HCT116 (cell line): ENCODE results near the gene SCN4B. TPM values are rescaled to one million over a fixed set of nuclear protein-coding genes. Genes with fewer than 3 reads are reported as not detected.

ENCODE experiments used
- ATAC-seq: fragments of 200-7000 bp; cut with Tn5 transposase; 2 replicates; pipeline ENCODE4 v1.9.1; 2020; ENCODE audit warnings: mild to moderate bottlenecking, moderate library complexity
- BruUV-seq: library from RNA; stranded (reverse); fragments of 400-500 nt; replicated peaks from 2 replicates; lab custom pipeline; 2021; lab: Mats Ljungman, UMichigan
- CTCF ChIA-PET: fragments of 300-600 bp; sonication (Branson Sonifier 250); formaldehyde crosslinking; loops from one replicate; lab custom pipeline; 2021; ENCODE audit warnings: antibody characterized with exemption; lab: Charles Lee
- POLR2A ChIA-PET: fragments of 300-600, 350-600 bp; sonication (Branson Sonifier 250); formaldehyde crosslinking; loops from one replicate; lab custom pipeline; 2021; ENCODE audit warnings: antibody characterized with exemption; lab: Charles Lee
- RAD21 ChIA-PET, 2 experiments: fragments of 300-600 bp; sonication (Branson Sonifier 250); formaldehyde crosslinking; loops; one replicate each; lab custom pipeline; 2023; ENCODE audit warnings: low total read pairs in 2 of 2; ENCODE audit not compliant: uncharacterized antibody in 2 of 2, unreplicated experiment in 2 of 2, low non-redundant PET in 1 of 2; lab: Charles Lee
- DNase-seq: peaks from one replicate; pipeline ENCODE4 v3.0.0-alpha.2; 2010; ENCODE audit warnings: low read depth, low spot score
- H2AFZ ChIP-seq: fragments of 200-600 bp; shearing (Covaris generic), sonication (generic); 2 replicates; pipeline ENCODE4 v1.6.1; 2017; ENCODE audit warnings: low read depth, mixed run types, mixed read lengths, antibody characterized with exemption, low read length; ENCODE audit not compliant: poor library complexity, severe bottlenecking
- H3K27ac ChIP-seq: 2 replicates; pipeline ENCODE4 v1.5.1; 2012; ENCODE audit warnings: low read depth, low read length
- H3K27me3 ChIP-seq: fragments of 200-600 bp; sonication (generic); 2 replicates; pipeline ENCODE4 v1.6.1; 2016; ENCODE audit warnings: mixed run types, low read length, mixed read lengths; ENCODE audit not compliant: insufficient read depth
- H3K36me3 ChIP-seq, 2 experiments: fragments of 200-500 bp in 1 of 2; fragments of 200-600 bp in 1 of 2; sonication (Bioruptor generic) in 1 of 2; sonication (generic) in 1 of 2; 2 replicates each; pipeline versions ENCODE4 v1.5.1 to v1.6.1; 2014 to 2016; ENCODE audit warnings: low read length in 2 of 2, inconsistent platforms in 1 of 2, mixed read lengths in 1 of 2, mixed run types in 1 of 2; ENCODE audit not compliant: insufficient read depth in 2 of 2, control insufficient read depth in 1 of 2
- H3K4me1 ChIP-seq, 2 experiments: fragments of 200-600 bp in 1 of 2; sonication (generic) in 1 of 2; 2 replicates each; pipeline versions ENCODE4 v1.5.1 to v1.6.1; 2012 to 2017; ENCODE audit warnings: low read length in 2 of 2, inconsistent platforms in 1 of 2, mild to moderate bottlenecking in 1 of 2, mixed read lengths in 1 of 2, mixed run types in 1 of 2, moderate library complexity in 1 of 2; ENCODE audit not compliant: insufficient read depth in 2 of 2, control insufficient read depth in 1 of 2
- H3K4me2 ChIP-seq: fragments of 200-600 bp; sonication (generic); 2 replicates; pipeline ENCODE4 v1.6.1; 2017; ENCODE audit warnings: mixed run types, low read length, mixed read lengths
- H3K4me3 ChIP-seq, 2 experiments: fragments of 200-600 bp in 1 of 2; sonication (generic) in 1 of 2; replicated peaks in 1 of 2; 2 replicates each; pipeline ENCODE4 v1.5.1; 2011 to 2016; ENCODE audit warnings: low read length in 2 of 2, control low read depth in 1 of 2, low read depth in 1 of 2, mild to moderate bottlenecking in 1 of 2, mixed read lengths in 1 of 2, mixed run types in 1 of 2
- H3K79me2 ChIP-seq: fragments of 200-600 bp; sonication (generic); 2 replicates; pipeline ENCODE4 v1.6.1; 2017; ENCODE audit warnings: mild to moderate bottlenecking, mixed run types, low read length, moderate library complexity, mixed read lengths; ENCODE audit not compliant: insufficient read depth
- H3K9ac ChIP-seq: fragments of 200-600 bp; sonication (generic); 2 replicates; pipeline ENCODE4 v1.6.1; 2016; ENCODE audit warnings: low read length, mixed read lengths
- H3K9me2 ChIP-seq: fragments of 200-600 bp; sonication (generic), shearing (Covaris generic); 2 replicates; pipeline ENCODE4 v1.6.1; 2017; ENCODE audit warnings: mixed run types, mild to moderate bottlenecking, moderate library complexity; ENCODE audit not compliant: insufficient read depth
- H3K9me3 ChIP-seq, 2 experiments: fragments of 200-500 bp in 1 of 2; fragments of 200-600 bp in 1 of 2; sonication (Bioruptor generic) in 1 of 2; sonication (generic) in 1 of 2; 2 replicates each; pipeline ENCODE4 v1.6.1; 2014 to 2017; ENCODE audit warnings: low read length in 2 of 2, mixed read lengths in 2 of 2, inconsistent platforms in 1 of 2, low read depth in 1 of 2, mild to moderate bottlenecking in 1 of 2, mixed run types in 1 of 2, moderate library complexity in 1 of 2; ENCODE audit not compliant: control insufficient read depth in 1 of 2, insufficient read depth in 1 of 2
- H4K20me1 ChIP-seq: fragments of 200-600 bp; sonication (generic), shearing (Covaris generic); 2 replicates; pipeline ENCODE4 v1.6.1; 2017; ENCODE audit warnings: mixed run types, mild to moderate bottlenecking, moderate library complexity; ENCODE audit not compliant: insufficient read depth
- CEBPB ChIP-seq: IDR thresholded peaks from 2 replicates; pipeline ENCODE4 v1.6.1; 2012; ENCODE audit warnings: low read depth
- CTCF ChIP-seq, 3 experiments: fragments of 200-600 bp in 1 of 3; sonication (generic) in 1 of 3; IDR thresholded peaks in 2 of 3; conservative IDR thresholded peaks in 1 of 3; 2 replicates each; pipeline ENCODE4 v1.5.1; 2012 to 2017; ENCODE audit warnings: low read depth in 2 of 3, low read length in 2 of 3, antibody characterized with exemption in 1 of 3, borderline replicate concordance in 1 of 3, control low read depth in 1 of 3, mild to moderate bottlenecking in 1 of 3, mixed read lengths in 1 of 3, mixed run types in 1 of 3, moderate library complexity in 1 of 3; ENCODE audit not compliant: insufficient read depth in 1 of 3
- FOSL1 ChIP-seq: IDR thresholded peaks from 2 replicates; pipeline ENCODE4 v1.6.1; 2012; ENCODE audit warnings: low read depth
- MAX ChIP-seq: IDR thresholded peaks from 2 replicates; pipeline ENCODE4 v1.6.1; 2012
- POLR2AphosphoS5 ChIP-seq: IDR thresholded peaks from 2 replicates; pipeline ENCODE4 v1.6.1; 2011; ENCODE audit warnings: mild to moderate bottlenecking, low read depth, low read length, moderate library complexity
- SP1 ChIP-seq: IDR thresholded peaks from 2 replicates; pipeline ENCODE4 v1.6.1; 2012; ENCODE audit warnings: low read depth
- SRF ChIP-seq: IDR thresholded peaks from 2 replicates; pipeline ENCODE4 v1.6.1; 2012; ENCODE audit warnings: low read depth
- TCF7L2 ChIP-seq: IDR thresholded peaks from 2 replicates; pipeline ENCODE4 v1.7.0; 2011; ENCODE audit warnings: borderline replicate concordance, inconsistent platforms; ENCODE audit not compliant: insufficient read depth, insufficient read length; ENCODE audit errors: extremely low read depth
- YY1 ChIP-seq: IDR thresholded peaks from 2 replicates; pipeline ENCODE4 v1.6.1; 2011; ENCODE audit warnings: low read length, low read depth, moderate library complexity, mild to moderate bottlenecking; ENCODE audit not compliant: insufficient replicate concordance; ENCODE audit errors: extremely low read depth
- ZBTB33 ChIP-seq: IDR thresholded peaks from 2 replicates; pipeline ENCODE4 v1.6.1; 2011; ENCODE audit warnings: mild to moderate bottlenecking, low read length, moderate library complexity; ENCODE audit not compliant: insufficient replicate concordance; ENCODE audit errors: extremely low read depth
- ZNF274 ChIP-seq: fragments of 200-500 bp; sonication (Bioruptor generic); IDR thresholded peaks from 2 replicates; pipeline ENCODE4 v1.6.1; 2014; ENCODE audit warnings: mild to moderate bottlenecking, low read depth, low read length, inconsistent platforms
- intact Hi-C: fragments of 100-400 bp; cut with micrococcal nuclease; formaldehyde crosslinking; loops from 2 replicates; pipeline ENCODE4 v1.10.0; 2022
- total RNA-seq: library from RNA; stranded (reverse); gene quantifications from one replicate; pipeline ENCODE4 v1.2.1, GENCODE V29; 2021; ENCODE audit not compliant: unreplicated experiment

Gene SCN4B
- total RNA-seq, 1 experiment from 2014 or later, result 0.32 TPM

GRCh38 chr11:118108513-118108912, 44.1 kb downstream of the SCN4B start:
- POLR2A ChIA-PET, result no interaction called here
- DNase-seq, result no peak
- RAD21 ChIA-PET, result no interaction called here

More at GRCh38 chr11:118108513-118108912, 44.1 kb downstream of the SCN4B start:
- no peaks in the 10 kb centered on the region for H3K79me2 ChIP-seq
- no peaks in the 10 kb centered on the region for H4K20me1 ChIP-seq
- no peaks in the 10 kb centered on the region for H3K9me3 ChIP-seq
- no peak overlapping the region for H3K9ac ChIP-seq
- H3K27ac ChIP-seq, result no peak overlapping the region
- TF ChIP-seq YY1 (no peak), ZNF274 (no peak), CEBPB (no peak), POLR2AphosphoS5 (no peak), SRF (no peak), ZBTB33 (no peak), TCF7L2 (no peak), SP1 (no peak), CTCF (IDR thresholded peaks at IDR 0.05 in 2 of 3, conservative IDR thresholded peaks at IDR 0.05 in 1 of 3; ENCODE audit: borderline replicate concordance in 1 of 3, insufficient read depth in 1 of 3, low read depth in 2 of 3, low read length in 2 of 3) (no peak), MAX (no peak), FOSL1 (no peak)
- CTCF ChIA-PET, result no interaction called here
- BruUV-seq, result no TSS peak
- no peaks in the 10 kb centered on the region for H3K9me2 ChIP-seq
- no peak overlapping the region for H2AFZ ChIP-seq
- H3K4me2 ChIP-seq, result no peak overlapping the region
- no peaks in the 10 kb centered on the region for H3K27me3 ChIP-seq
- no peak for ATAC-seq
- no peaks in the 10 kb centered on the region for H3K36me3 ChIP-seq
- intact Hi-C loops, result no loop called here
- H3K4me1 ChIP-seq, result peaks cover 0 to 6% of the 10 kb centered on the region in 2 experiments; a peak in 1 of 4 replicates
- H3K4me3 ChIP-seq, result no peak overlapping the region
